IMR-90 (cell line): ENCODE data around the gene ZNF654.
"Not testable (repeated sequence)": the region's sequence is repeated elsewhere in the genome, so short reads cannot be mapped to it uniquely, and the experiment has no call there.

Source experiments
- CTCF ChIP-seq: conservative IDR thresholded peaks from 2 replicates; pipeline ENCODE4 v1.5.1; 2012; ENCODE audit warnings: mild to moderate bottlenecking, low read depth, low read length, improper control_type of control experiment
- ELK1 ChIP-seq: fragments of 150-350 bp; IDR thresholded peaks from 2 replicates; pipeline ENCODE4 v1.6.1; 2016; ENCODE audit warnings: low read depth, mild to moderate bottlenecking, low read length, moderate library complexity, borderline replicate concordance
- FOS ChIP-seq: fragments of 150-350 bp; IDR thresholded peaks from 2 replicates; pipeline ENCODE4 v1.6.1; 2016; ENCODE audit warnings: low read depth, low read length
- MAFK ChIP-seq: IDR thresholded peaks from 2 replicates; pipeline ENCODE4 v1.6.1; 2012; ENCODE audit warnings: low read depth, low read length, improper control_type of control experiment
- MXI1 ChIP-seq: IDR thresholded peaks from 2 replicates; pipeline ENCODE4 v1.6.1; 2012; ENCODE audit warnings: low read depth, mild to moderate bottlenecking, low read length, moderate library complexity, borderline replicate concordance
- POLR2A ChIP-seq: IDR thresholded peaks from 2 replicates; pipeline ENCODE4 v1.6.1; 2012; ENCODE audit warnings: mild to moderate bottlenecking, low read depth, low read length
- RAD21 ChIP-seq: IDR thresholded peaks from 2 replicates; pipeline ENCODE4 v1.6.1; 2012; ENCODE audit warnings: low read length, improper control_type of control experiment
- RCOR1 ChIP-seq: IDR thresholded peaks from 2 replicates; pipeline ENCODE4 v1.6.1; 2012; ENCODE audit warnings: mild to moderate bottlenecking, low read length, improper control_type of control experiment; ENCODE audit not compliant: insufficient replicate concordance
- TF ChIP-seq, protein P1 (sequence below): fragments of 150-350 bp; IDR thresholded peaks from 2 replicates; pipeline ENCODE4 v1.6.1; 2017; ENCODE audit warnings: mild to moderate bottlenecking, antibody characterized with exemption, low read length, low read depth

- not testable (repeated sequence) for TF ChIP-seq CTCF, MXI1, MAFK, POLR2A, ELK1, RCOR1, RAD21, FOS
- TF ChIP-seq, protein P1, sequence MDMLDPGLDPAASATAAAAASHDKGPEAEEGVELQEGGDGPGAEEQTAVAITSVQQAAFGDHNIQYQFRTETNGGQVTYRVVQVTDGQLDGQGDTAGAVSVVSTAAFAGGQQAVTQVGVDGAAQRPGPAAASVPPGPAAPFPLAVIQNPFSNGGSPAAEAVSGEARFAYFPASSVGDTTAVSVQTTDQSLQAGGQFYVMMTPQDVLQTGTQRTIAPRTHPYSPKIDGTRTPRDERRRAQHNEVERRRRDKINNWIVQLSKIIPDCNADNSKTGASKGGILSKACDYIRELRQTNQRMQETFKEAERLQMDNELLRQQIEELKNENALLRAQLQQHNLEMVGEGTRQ: not testable (repeated sequence)
Observed at GRCh38 chr3:88182165-88182918, 123.3 kb downstream of the ZNF654 start.
